ENCODE data around the gene S100A7.

DNA sequence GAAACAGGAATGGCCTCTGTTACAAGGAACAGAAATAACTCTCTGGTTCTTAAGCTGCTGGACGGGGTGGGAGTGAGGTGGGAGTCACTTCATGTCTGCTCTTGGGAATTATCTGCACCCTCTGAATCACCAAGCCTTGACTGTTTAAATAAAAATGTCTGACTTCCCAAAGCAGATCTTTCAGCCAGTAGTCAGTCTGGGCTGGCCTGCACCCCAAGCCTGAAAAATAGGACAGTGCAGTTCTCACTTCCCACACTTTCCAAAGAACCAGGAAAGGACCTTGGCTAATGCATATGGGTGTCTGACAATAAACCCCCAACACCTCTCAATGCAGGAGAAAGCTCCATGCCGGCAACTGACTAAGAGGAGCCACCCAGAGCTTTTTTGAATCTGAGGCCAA, 796 bp downstream of the S100A7 start:
- TF ChIP-seq CTCF (IDR thresholded peaks at IDR 0.05; ENCODE audit: low read depth, low read length, poor library complexity, severe bottlenecking) (no peak), EZH2phosphoT487 (IDR thresholded peaks at IDR 0.05; ENCODE audit: borderline replicate concordance, low read length) (no peak)

Data from DOHH2 (cell line).